Measurements from ENCODE around the gene PSD4.

PSD4 gene

GRCh38 chr2:113215056-113215455 lies 41.3 kb downstream of the PSD4 start:
- TF ChIP-seq ZC3H10 (CRISPR knock-in tag; IDR thresholded peaks at IDR 0.05) (no peak), OSR1 (CRISPR knock-in tag; IDR thresholded peaks at IDR 0.05) (no peak), GLIS3 (CRISPR knock-in tag; IDR thresholded peaks at IDR 0.05) (no peak), ZNF70 (CRISPR knock-in tag; IDR thresholded peaks at IDR 0.05) (no peak), RARB (CRISPR knock-in tag; IDR thresholded peaks at IDR 0.05) (no peak), TOX (CRISPR knock-in tag; IDR thresholded peaks at IDR 0.05; ENCODE audit: borderline replicate concordance) (no peak), CREB5 (CRISPR knock-in tag; IDR thresholded peaks at IDR 0.05; ENCODE audit: low read depth) (no peak), ZNF8 (CRISPR knock-in tag; IDR thresholded peaks at IDR 0.05) (no peak), ZFP30 (CRISPR knock-in tag; IDR thresholded peaks at IDR 0.05) (no peak), ARNTL (CRISPR knock-in tag; IDR thresholded peaks at IDR 0.05; ENCODE audit: borderline replicate concordance, low read depth) (no peak), ZFP3 (CRISPR knock-in tag; IDR thresholded peaks at IDR 0.05) (no peak), TCF4 (CRISPR knock-in tag; IDR thresholded peaks at IDR 0.05; ENCODE audit: borderline replicate concordance) (no peak)
- ATAC-seq, result no peak

- no peak for TF ChIP-seq ZNF8 (CRISPR knock-in tag; IDR thresholded peaks at IDR 0.05)
- TF ChIP-seq OSR1 (CRISPR knock-in tag; IDR thresholded peaks at IDR 0.05), result no peak
- no peak for TF ChIP-seq ZNF70 (CRISPR knock-in tag; IDR thresholded peaks at IDR 0.05)
- TF ChIP-seq POU6F1 (CRISPR knock-in tag; IDR thresholded peaks at IDR 0.05; ENCODE audit: borderline replicate concordance, low read depth), result no peak
- no peak for TF ChIP-seq ZFP30 (CRISPR knock-in tag; IDR thresholded peaks at IDR 0.05)
- no peak for TF ChIP-seq ESRRG (CRISPR knock-in tag; IDR thresholded peaks at IDR 0.05)
- no peak for TF ChIP-seq CREB5 (CRISPR knock-in tag; IDR thresholded peaks at IDR 0.05; ENCODE audit: low read depth)
- no peak for TF ChIP-seq RARB (CRISPR knock-in tag; IDR thresholded peaks at IDR 0.05)
- no peak for TF ChIP-seq ZNF565 (CRISPR knock-in tag; conservative IDR thresholded peaks at IDR 0.05; ENCODE audit: low read depth)
- TF ChIP-seq PATZ1 (CRISPR knock-in tag; IDR thresholded peaks at IDR 0.05; ENCODE audit: borderline replicate concordance), result no peak
- TF ChIP-seq TSHZ2 (CRISPR knock-in tag; IDR thresholded peaks at IDR 0.05), result no peak
- TF ChIP-seq ZFP3 (CRISPR knock-in tag; IDR thresholded peaks at IDR 0.05), result no peak
- TF ChIP-seq CSRNP3 (CRISPR knock-in tag; IDR thresholded peaks at IDR 0.05), result no peak
- TF ChIP-seq CSDC2 (CRISPR knock-in tag; IDR thresholded peaks at IDR 0.05), result no peak
- ATAC-seq, result no peak
These were observed 42.5 kb downstream of the PSD4 start for GRCh38 chr2:113216321-113216720.

- no peak for ATAC-seq
- no peak for TF ChIP-seq PPARA (CRISPR knock-in tag; IDR thresholded peaks at IDR 0.05; ENCODE audit: borderline replicate concordance)
- no peak for TF ChIP-seq CREB5 (CRISPR knock-in tag; IDR thresholded peaks at IDR 0.05; ENCODE audit: low read depth)
- TF ChIP-seq ZFP30 (CRISPR knock-in tag; IDR thresholded peaks at IDR 0.05), result no peak
- no peak for TF ChIP-seq PATZ1 (CRISPR knock-in tag; IDR thresholded peaks at IDR 0.05; ENCODE audit: borderline replicate concordance)
- TF ChIP-seq TSHZ2 (CRISPR knock-in tag; IDR thresholded peaks at IDR 0.05), result no peak
These were observed 43.2 kb downstream of the PSD4 start for GRCh38 chr2:113216891-113217454.

Measured in SK-N-SH treated with all-trans-retinoic acid at 6 μM for 48 hours (cell line).